Measurements from ENCODE around the gene FHAD1. TPM values are rescaled to one million over a fixed set of nuclear protein-coding genes. Genes with fewer than 3 reads are reported as not detected.

FHAD1 gene
- total RNA-seq, 1 donor, result 0.63 TPM

- peak overlapping the region; percentile 84 for H3K4me3 ChIP-seq (ENCODE audit: low read depth, low read length)
- no peak for DNase-seq (ENCODE audit: low read depth)
- no peak for TF ChIP-seq CTCF (IDR thresholded peaks at IDR 0.05; ENCODE audit: insufficient read depth, low read length)
Measured at GRCh38 chr1:15408890-15409387, 161.9 kb downstream of the FHAD1 start.

- peak within 1 kb of the TSS; percentile 84 for H3K4me3 ChIP-seq (ENCODE audit: low read depth, low read length)
- TF ChIP-seq CTCF (IDR thresholded peaks at IDR 0.05; ENCODE audit: insufficient read depth, low read length), result no peak
- DNase-seq (ENCODE audit: low read depth), result peak; percentile 41
Measured at GRCh38 chr1:15409388-15410222, 162.6 kb downstream of the FHAD1 start, which contains the start of gene EFHD2. Gene EFHD2, plus strand, starts transcription at chr1:15409888. Its CDS starts 84 bp downstream, at chr1:15409972.

- H3K4me3 ChIP-seq (ENCODE audit: low read depth, low read length), result peak overlapping the region; percentile 84
- TF ChIP-seq CTCF (IDR thresholded peaks at IDR 0.05; ENCODE audit: insufficient read depth, low read length), result no peak
- no peak for DNase-seq (ENCODE audit: low read depth)
Measured at GRCh38 chr1:15410223-15410883, 163.3 kb downstream of the FHAD1 start.

- DNase-seq (ENCODE audit: low read depth), result no peak
- no peak for TF ChIP-seq CTCF (IDR thresholded peaks at IDR 0.05; ENCODE audit: insufficient read depth, low read length)
- H3K4me3 ChIP-seq (ENCODE audit: low read depth, low read length), result peak overlapping the region; percentile 84
Measured at GRCh38 chr1:15410884-15411245, 163.8 kb downstream of the FHAD1 start.

- TF ChIP-seq CTCF (IDR thresholded peaks at IDR 0.05; ENCODE audit: insufficient read depth, low read length), result no peak
- DNase-seq (ENCODE audit: low read depth), result no peak
Measured at GRCh38 chr1:15411593-15412137, 164.6 kb downstream of the FHAD1 start.

GRCh38 chr1:15412175-15412800 lies 165.3 kb downstream of the FHAD1 start:
- no peak for TF ChIP-seq CTCF (IDR thresholded peaks at IDR 0.05; ENCODE audit: insufficient read depth, low read length)
- no peak overlapping the region for H3K4me3 ChIP-seq (ENCODE audit: low read depth, low read length)
- DNase-seq (ENCODE audit: low read depth), result no peak

More at GRCh38 chr1:15411593-15412137, 164.6 kb downstream of the FHAD1 start:
- H3K4me3 ChIP-seq (ENCODE audit: low read depth, low read length), result peak overlapping the region; percentile 84
